ENCODE results near the gene CBLIF.
"Not testable (repeated sequence)": the region's sequence is repeated elsewhere in the genome, so short reads cannot be mapped to it uniquely, and the experiment has no call there.

CBLIF gene

GRCh38 chr11:59833602-59834001, 11.7 kb downstream of the CBLIF start:
- no peak for DNase-seq (ENCODE audit: low read depth)
- H3K4me3 ChIP-seq (ENCODE audit: control insufficient read depth, low read depth, low read length): no peak overlapping the region
- no peak for TF ChIP-seq CTCF (conservative IDR thresholded peaks at IDR 0.05; ENCODE audit: control insufficient read depth, insufficient read depth, low read depth, low read length)

GRCh38 chr11:59829358-59829757, 15.9 kb downstream of the CBLIF start:
- no peak for TF ChIP-seq CTCF (conservative IDR thresholded peaks at IDR 0.05; ENCODE audit: control insufficient read depth, insufficient read depth, low read depth, low read length)
- no peak for DNase-seq (ENCODE audit: low read depth)

GRCh38 chr11:59822989-59823566, 22.2 kb downstream of the CBLIF start:
- peak; percentile 66 for DNase-seq (ENCODE audit: low read depth)
- no peak overlapping the region for H3K4me3 ChIP-seq (ENCODE audit: control insufficient read depth, low read depth, low read length)
- peak; percentile 60 for TF ChIP-seq CTCF (conservative IDR thresholded peaks at IDR 0.05; ENCODE audit: control insufficient read depth, insufficient read depth, low read depth, low read length)

More at GRCh38 chr11:59829358-59829757, 15.9 kb downstream of the CBLIF start:
- no peak overlapping the region for H3K4me3 ChIP-seq (ENCODE audit: control insufficient read depth, low read depth, low read length)

- DNase-seq (ENCODE audit: low read depth): no peak
- H3K4me3 ChIP-seq (ENCODE audit: control insufficient read depth, low read depth, low read length): no peak overlapping the region
- TF ChIP-seq CTCF (conservative IDR thresholded peaks at IDR 0.05; ENCODE audit: control insufficient read depth, insufficient read depth, low read depth, low read length): no peak
Measured at GRCh38 chr11:59818572-59818971, 26.7 kb downstream of the CBLIF start.

- not testable (repeated sequence) for DNase-seq (ENCODE audit: low read depth); H3K4me3 ChIP-seq (ENCODE audit: control insufficient read depth, low read depth, low read length)
Measured at GRCh38 chr11:59816434-59816833, 28.9 kb downstream of the CBLIF start.

- H3K4me3 ChIP-seq (ENCODE audit: control insufficient read depth, low read depth, low read length): no peak overlapping the region
- DNase-seq (ENCODE audit: low read depth): no peak
- no peak for TF ChIP-seq CTCF (conservative IDR thresholded peaks at IDR 0.05; ENCODE audit: control insufficient read depth, insufficient read depth, low read depth, low read length)
Measured at GRCh38 chr11:59815754-59816153, 29.5 kb downstream of the CBLIF start.

- no peak for TF ChIP-seq CTCF (conservative IDR thresholded peaks at IDR 0.05; ENCODE audit: control insufficient read depth, insufficient read depth, low read depth, low read length)
- H3K4me3 ChIP-seq (ENCODE audit: control insufficient read depth, low read depth, low read length): no peak overlapping the region
- DNase-seq (ENCODE audit: low read depth): no peak
Measured at GRCh38 chr11:59814021-59814420, 31.3 kb downstream of the CBLIF start.

Data from fibroblast of mammary gland (primary cell).